IMR-90 (cell line): ENCODE results near the gene CCDC175.

Experiments used
- MAZ ChIP-seq: IDR thresholded peaks from 2 replicates; pipeline ENCODE4 v1.6.1; 2012; ENCODE audit warnings: low read depth, mild to moderate bottlenecking, low read length, improper control_type of control experiment, moderate library complexity, borderline replicate concordance
- POLR2A ChIP-seq: IDR thresholded peaks from 2 replicates; pipeline ENCODE4 v1.6.1; 2012; ENCODE audit warnings: mild to moderate bottlenecking, low read depth, low read length
- RCOR1 ChIP-seq: IDR thresholded peaks from 2 replicates; pipeline ENCODE4 v1.6.1; 2012; ENCODE audit warnings: mild to moderate bottlenecking, low read length, improper control_type of control experiment; ENCODE audit not compliant: insufficient replicate concordance
- RFX5 ChIP-seq: IDR thresholded peaks from 2 replicates; pipeline ENCODE4 v1.8.0; 2012; ENCODE audit warnings: low read depth, mild to moderate bottlenecking, low read length, moderate library complexity
- TF ChIP-seq, protein P1 (sequence below): conservative IDR thresholded peaks from 2 replicates; pipeline ENCODE4 v1.5.1; 2012; ENCODE audit warnings: mild to moderate bottlenecking, low read depth, low read length, improper control_type of control experiment
- TF ChIP-seq, protein P2 (sequence below): fragments of 150-350 bp; IDR thresholded peaks from 2 replicates; pipeline ENCODE4 v1.6.1; 2017; ENCODE audit warnings: mild to moderate bottlenecking, antibody characterized with exemption, low read length, low read depth

DNA sequence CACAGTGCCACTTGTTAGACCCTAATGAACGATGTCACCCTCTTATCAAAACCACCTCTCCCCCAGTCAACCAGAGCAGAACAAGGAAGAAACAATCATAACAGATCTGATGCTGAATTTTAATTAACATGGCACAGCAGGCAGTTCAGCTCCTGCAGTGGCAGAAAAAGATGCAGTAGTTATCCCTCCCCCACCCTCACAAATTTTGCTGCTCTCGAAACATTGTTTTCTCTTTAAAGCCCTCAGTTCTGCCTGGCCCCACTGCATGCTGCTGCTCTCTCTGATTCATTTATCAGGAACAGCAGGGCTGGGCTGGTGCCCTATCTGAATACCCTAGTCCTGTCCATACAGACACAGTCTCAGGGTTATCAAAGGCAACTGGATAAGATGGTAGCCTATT lies 12.2 kb downstream of the CCDC175 start:
- TF ChIP-seq POLR2A (no peak), RFX5 (no peak), MAZ (no peak), RCOR1 (no peak)
- TF ChIP-seq, protein P1, sequence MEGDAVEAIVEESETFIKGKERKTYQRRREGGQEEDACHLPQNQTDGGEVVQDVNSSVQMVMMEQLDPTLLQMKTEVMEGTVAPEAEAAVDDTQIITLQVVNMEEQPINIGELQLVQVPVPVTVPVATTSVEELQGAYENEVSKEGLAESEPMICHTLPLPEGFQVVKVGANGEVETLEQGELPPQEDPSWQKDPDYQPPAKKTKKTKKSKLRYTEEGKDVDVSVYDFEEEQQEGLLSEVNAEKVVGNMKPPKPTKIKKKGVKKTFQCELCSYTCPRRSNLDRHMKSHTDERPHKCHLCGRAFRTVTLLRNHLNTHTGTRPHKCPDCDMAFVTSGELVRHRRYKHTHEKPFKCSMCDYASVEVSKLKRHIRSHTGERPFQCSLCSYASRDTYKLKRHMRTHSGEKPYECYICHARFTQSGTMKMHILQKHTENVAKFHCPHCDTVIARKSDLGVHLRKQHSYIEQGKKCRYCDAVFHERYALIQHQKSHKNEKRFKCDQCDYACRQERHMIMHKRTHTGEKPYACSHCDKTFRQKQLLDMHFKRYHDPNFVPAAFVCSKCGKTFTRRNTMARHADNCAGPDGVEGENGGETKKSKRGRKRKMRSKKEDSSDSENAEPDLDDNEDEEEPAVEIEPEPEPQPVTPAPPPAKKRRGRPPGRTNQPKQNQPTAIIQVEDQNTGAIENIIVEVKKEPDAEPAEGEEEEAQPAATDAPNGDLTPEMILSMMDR, result no peak
- TF ChIP-seq, protein P2, sequence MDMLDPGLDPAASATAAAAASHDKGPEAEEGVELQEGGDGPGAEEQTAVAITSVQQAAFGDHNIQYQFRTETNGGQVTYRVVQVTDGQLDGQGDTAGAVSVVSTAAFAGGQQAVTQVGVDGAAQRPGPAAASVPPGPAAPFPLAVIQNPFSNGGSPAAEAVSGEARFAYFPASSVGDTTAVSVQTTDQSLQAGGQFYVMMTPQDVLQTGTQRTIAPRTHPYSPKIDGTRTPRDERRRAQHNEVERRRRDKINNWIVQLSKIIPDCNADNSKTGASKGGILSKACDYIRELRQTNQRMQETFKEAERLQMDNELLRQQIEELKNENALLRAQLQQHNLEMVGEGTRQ, result no peak
